Measurements from ENCODE around the gene KCNT2.

KCNT2 gene

GRCh38 chr1:196594700-196595099 lies 13.5 kb downstream of the KCNT2 start:
- Histone ChIP-seq H3K18ac (ENCODE audit: low read depth in 1 of 2, low read length in 2 of 2) (no peak overlapping the region), H3K27ac (ENCODE audit: low read length, poor library complexity, severe bottlenecking) (no peak overlapping the region), H3K4me3 (ENCODE audit: insufficient read depth in 1 of 2, low read depth in 1 of 2, low read length in 2 of 2) (no peak overlapping the region), H3K14ac (ENCODE audit: low read length in 2 of 2) (no peak overlapping the region), H3K4me2 (ENCODE audit: low read length, poor library complexity, severe bottlenecking) (no peak overlapping the region), H3K79me1 (replicated peaks; ENCODE audit: low read length, poor library complexity, severe bottlenecking) (peaks cover 7% of the 10 kb centered on the region), H2AK5ac (ENCODE audit: low read length, severe bottlenecking) (no peak overlapping the region), H2BK15ac (ENCODE audit: low read depth, poor library complexity, severe bottlenecking) (no peak overlapping the region), H3K23ac (ENCODE audit: low read length in 2 of 2) (no peak overlapping the region), H3K36me3 (ENCODE audit: control insufficient read depth in 1 of 2, insufficient read depth in 2 of 2, low read depth in 1 of 2, low read length in 2 of 2) (peaks cover 0 to 3% of the 10 kb centered on the region in 2 experiments), H2AFZ (ENCODE audit: low read depth, low read length) (no peak overlapping the region), H2BK120ac (ENCODE audit: low read depth, low read length) (no peak overlapping the region), H2BK5ac (ENCODE audit: low read depth, low read length, poor library complexity, severe bottlenecking) (no peak overlapping the region), H3K4ac (ENCODE audit: low read depth in 1 of 2, low read length in 2 of 2) (no peak overlapping the region), H4K8ac (ENCODE audit: low read length) (no peak overlapping the region), H3K27me3 (ENCODE audit: control insufficient read depth in 1 of 2, insufficient read depth in 1 of 2, low read length in 2 of 2) (no peaks in the 10 kb centered on the region), H4K91ac (ENCODE audit: low read length) (no peak overlapping the region), H3K9me3 (ENCODE audit: control insufficient read depth, low read length) (no peaks in the 10 kb centered on the region), H3K4me1 (ENCODE audit: control insufficient read depth, insufficient read depth, low read depth, low read length) (no peaks in the 10 kb centered on the region), H3K9ac (ENCODE audit: low read length) (no peak overlapping the region), H2BK12ac (ENCODE audit: low read length in 2 of 2) (no peak overlapping the region)
- DNase-seq, result no peak
- WGBS, result 93% methylated on average over 2 of the region's 2 CpGs

DNA sequence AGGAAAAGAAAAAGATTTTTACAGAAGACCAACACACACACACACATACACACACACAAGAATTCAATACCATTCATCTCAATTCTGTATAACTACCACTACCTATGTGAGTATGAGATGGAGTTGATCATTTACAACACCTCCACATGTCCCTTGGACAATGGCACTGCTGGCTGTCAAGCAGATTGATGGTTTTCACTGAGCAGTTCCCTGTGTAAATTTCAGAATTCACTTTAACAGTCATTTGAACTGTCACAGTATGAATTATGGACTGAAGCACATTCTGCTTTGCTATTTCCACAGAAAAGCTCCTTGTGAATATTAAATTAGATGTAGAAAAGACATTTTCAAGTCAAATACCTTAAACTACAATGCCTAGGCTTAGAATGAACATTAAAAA lies 14.3 kb downstream of the KCNT2 start:
- no peak overlapping the region for H3K27ac ChIP-seq (ENCODE audit: low read length, poor library complexity, severe bottlenecking)
- no peak overlapping the region for H2AK5ac ChIP-seq (ENCODE audit: low read length, severe bottlenecking)
- H3K4me3 ChIP-seq (ENCODE audit: insufficient read depth in 1 of 2, low read depth in 1 of 2, low read length in 2 of 2), result no peak overlapping the region
- no peak overlapping the region for H2BK12ac ChIP-seq (ENCODE audit: low read length in 2 of 2)
- no peak overlapping the region for H3K4me2 ChIP-seq (ENCODE audit: low read length, poor library complexity, severe bottlenecking)
- H3K4me1 ChIP-seq (ENCODE audit: control insufficient read depth, insufficient read depth, low read depth, low read length), result no peaks in the 10 kb centered on the region
- no peak overlapping the region for H2AFZ ChIP-seq (ENCODE audit: low read depth, low read length)
- H3K23ac ChIP-seq (ENCODE audit: low read length in 2 of 2), result no peak overlapping the region
- H2BK15ac ChIP-seq (ENCODE audit: low read depth, poor library complexity, severe bottlenecking), result no peak overlapping the region
- H3K9ac ChIP-seq (ENCODE audit: low read length), result no peak overlapping the region
- no peak for DNase-seq
- no peak overlapping the region for H4K91ac ChIP-seq (ENCODE audit: low read length)
- no peak overlapping the region for H3K18ac ChIP-seq (ENCODE audit: low read depth in 1 of 2, low read length in 2 of 2)
- no peak overlapping the region for H2BK120ac ChIP-seq (ENCODE audit: low read depth, low read length)
- H3K14ac ChIP-seq (ENCODE audit: low read length in 2 of 2), result no peak overlapping the region
- H2BK5ac ChIP-seq (ENCODE audit: low read depth, low read length, poor library complexity, severe bottlenecking), result no peak overlapping the region
- H3K9me3 ChIP-seq (ENCODE audit: control insufficient read depth, low read length), result no peaks in the 10 kb centered on the region
- H3K4ac ChIP-seq (ENCODE audit: low read depth in 1 of 2, low read length in 2 of 2), result no peak overlapping the region
- H3K36me3 ChIP-seq (ENCODE audit: control insufficient read depth in 1 of 2, insufficient read depth in 2 of 2, low read depth in 1 of 2, low read length in 2 of 2), result peaks cover 0 to 3% of the 10 kb centered on the region in 2 experiments
- H3K27me3 ChIP-seq (ENCODE audit: control insufficient read depth in 1 of 2, insufficient read depth in 1 of 2, low read length in 2 of 2), result no peaks in the 10 kb centered on the region
- H3K79me1 ChIP-seq (replicated peaks; ENCODE audit: low read length, poor library complexity, severe bottlenecking), result peaks cover 7% of the 10 kb centered on the region
- no peak overlapping the region for H4K8ac ChIP-seq (ENCODE audit: low read length)

DNA sequence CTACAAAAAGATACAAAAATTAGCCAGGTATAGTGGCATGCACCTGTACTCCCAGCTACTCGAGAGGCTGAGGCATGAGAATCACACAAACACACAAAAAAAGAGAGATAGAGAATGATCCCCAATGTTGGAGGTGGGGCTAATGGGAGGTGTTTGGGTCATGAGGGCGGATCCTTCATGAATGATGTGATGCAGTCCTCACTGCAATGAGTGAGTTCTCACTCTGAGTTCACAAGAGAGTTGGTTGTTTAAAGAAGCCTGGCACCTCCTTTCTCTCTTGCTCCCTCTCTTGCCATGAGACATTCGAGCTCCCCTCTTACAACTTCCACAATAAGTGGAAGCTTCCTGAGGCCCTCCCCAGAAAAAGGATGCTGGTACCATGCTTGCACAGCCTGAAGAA lies 17.3 kb downstream of the KCNT2 start:
- H3K14ac ChIP-seq (ENCODE audit: low read length in 2 of 2), result no peak overlapping the region
- H3K4me3 ChIP-seq (ENCODE audit: insufficient read depth in 1 of 2, low read depth in 1 of 2, low read length in 2 of 2), result no peak overlapping the region
- no peak overlapping the region for H3K27ac ChIP-seq (ENCODE audit: low read length, poor library complexity, severe bottlenecking)
- no peak overlapping the region for H2BK15ac ChIP-seq (ENCODE audit: low read depth, poor library complexity, severe bottlenecking)
- no peak overlapping the region for H3K4me2 ChIP-seq (ENCODE audit: low read length, poor library complexity, severe bottlenecking)
- H3K4me1 ChIP-seq (ENCODE audit: control insufficient read depth, insufficient read depth, low read depth, low read length), result no peaks in the 10 kb centered on the region
- H2BK120ac ChIP-seq (ENCODE audit: low read depth, low read length), result no peak overlapping the region
- H3K4ac ChIP-seq (ENCODE audit: low read depth in 1 of 2, low read length in 2 of 2), result no peak overlapping the region
- no peak overlapping the region for H2AFZ ChIP-seq (ENCODE audit: low read depth, low read length)
- no peak overlapping the region for H3K23ac ChIP-seq (ENCODE audit: low read length in 2 of 2)
- H2AK5ac ChIP-seq (ENCODE audit: low read length, severe bottlenecking), result no peak overlapping the region
- H2BK12ac ChIP-seq (ENCODE audit: low read length in 2 of 2), result no peak overlapping the region
- H4K91ac ChIP-seq (ENCODE audit: low read length), result no peak overlapping the region
- no peak overlapping the region for H3K18ac ChIP-seq (ENCODE audit: low read depth in 1 of 2, low read length in 2 of 2)
- no peaks in the 10 kb centered on the region for H3K27me3 ChIP-seq (ENCODE audit: control insufficient read depth in 1 of 2, insufficient read depth in 1 of 2, low read length in 2 of 2)
- no peak overlapping the region for H3K9ac ChIP-seq (ENCODE audit: low read length)
- no peak overlapping the region for H2BK5ac ChIP-seq (ENCODE audit: low read depth, low read length, poor library complexity, severe bottlenecking)
- no peak overlapping the region for H4K8ac ChIP-seq (ENCODE audit: low read length)
- H3K9me3 ChIP-seq (ENCODE audit: control insufficient read depth, low read length), result no peaks in the 10 kb centered on the region
- 83% methylated on average over 2 of the region's 3 CpGs for WGBS
- H3K36me3 ChIP-seq (ENCODE audit: control insufficient read depth in 1 of 2, insufficient read depth in 2 of 2, low read depth in 1 of 2, low read length in 2 of 2), result no peaks in the 10 kb centered on the region
- peaks cover 4% of the 10 kb centered on the region for H3K79me1 ChIP-seq (replicated peaks; ENCODE audit: low read length, poor library complexity, severe bottlenecking)
- no peak for DNase-seq

DNA sequence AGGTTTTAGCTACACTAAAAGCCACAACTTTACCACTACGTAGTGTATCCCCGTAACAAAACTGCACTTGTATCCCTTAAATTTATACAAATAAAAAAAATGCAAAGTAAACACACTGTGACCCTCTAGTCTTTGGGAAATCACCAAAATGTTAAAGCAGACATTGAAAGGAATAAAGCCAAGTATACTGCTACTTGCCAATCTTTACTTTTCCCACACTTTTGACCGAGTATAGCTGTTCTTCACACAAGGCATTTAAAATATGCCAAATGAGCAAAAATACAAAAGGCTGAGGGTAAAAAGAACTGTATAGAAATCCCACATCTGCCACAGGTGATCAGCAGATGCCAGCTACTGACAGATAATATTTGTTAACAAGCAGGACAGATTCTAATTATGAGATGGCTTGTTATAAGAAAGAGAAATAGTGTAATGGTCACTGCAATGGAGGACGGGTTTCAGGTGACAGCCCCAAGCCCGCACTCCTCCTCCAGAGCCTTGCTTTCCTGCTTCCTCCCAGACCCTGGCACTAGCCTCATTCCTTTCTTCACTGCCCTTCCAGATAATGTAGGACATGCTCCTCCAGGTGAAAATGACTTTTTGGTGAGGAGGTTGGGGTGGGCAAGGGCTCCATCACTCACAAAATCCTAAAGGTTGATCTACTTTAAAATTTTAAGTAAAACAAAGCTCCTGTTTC lies 18.1 kb downstream of the KCNT2 start:
- Histone ChIP-seq H3K36me3 (ENCODE audit: control insufficient read depth in 1 of 2, insufficient read depth in 2 of 2, low read depth in 1 of 2, low read length in 2 of 2) (no peaks in the 10 kb centered on the region), H4K8ac (ENCODE audit: low read length) (no peak overlapping the region), H3K27ac (ENCODE audit: low read length, poor library complexity, severe bottlenecking) (no peak overlapping the region), H2BK12ac (ENCODE audit: low read length in 2 of 2) (no peak overlapping the region), H2BK15ac (ENCODE audit: low read depth, poor library complexity, severe bottlenecking) (no peak overlapping the region), H4K91ac (ENCODE audit: low read length) (no peak overlapping the region), H2BK5ac (ENCODE audit: low read depth, low read length, poor library complexity, severe bottlenecking) (no peak overlapping the region), H3K14ac (ENCODE audit: low read length in 2 of 2) (no peak overlapping the region), H2AK5ac (ENCODE audit: low read length, severe bottlenecking) (no peak overlapping the region), H2BK120ac (ENCODE audit: low read depth, low read length) (no peak overlapping the region), H2AFZ (ENCODE audit: low read depth, low read length) (no peak overlapping the region), H3K9ac (ENCODE audit: low read length) (no peak overlapping the region), H3K9me3 (ENCODE audit: control insufficient read depth, low read length) (no peaks in the 10 kb centered on the region), H3K79me1 (replicated peaks; ENCODE audit: low read length, poor library complexity, severe bottlenecking) (peaks cover 5% of the 10 kb centered on the region), H3K18ac (ENCODE audit: low read depth in 1 of 2, low read length in 2 of 2) (no peak overlapping the region), H3K4me3 (ENCODE audit: insufficient read depth in 1 of 2, low read depth in 1 of 2, low read length in 2 of 2) (no peak overlapping the region), H3K4me1 (ENCODE audit: control insufficient read depth, insufficient read depth, low read depth, low read length) (no peaks in the 10 kb centered on the region), H3K4me2 (ENCODE audit: low read length, poor library complexity, severe bottlenecking) (no peak overlapping the region), H3K23ac (ENCODE audit: low read length in 2 of 2) (no peak overlapping the region), H3K27me3 (ENCODE audit: control insufficient read depth in 1 of 2, insufficient read depth in 1 of 2, low read length in 2 of 2) (no peaks in the 10 kb centered on the region), H3K4ac (ENCODE audit: low read depth in 1 of 2, low read length in 2 of 2) (no peak overlapping the region)
- 93% methylated on average over 4 of the region's 5 CpGs for WGBS
- no peak for DNase-seq

Data from mesenchymal stem cell (in vitro differentiated cells and primary cell).